NOMO-1 (cell line): Measurements from ENCODE around the gene DNAJC24.

ENCODE experiments used
- DNase-seq, 2 experiments: peaks; one replicate each; lab custom pipeline; 2025; ENCODE audit not compliant: unreplicated experiment in 2 of 2; lab: John Stamatoyannopoulos, UW

Gene DNAJC24

GRCh38 chr11:31480930-31481329, 111.3 kb downstream of the DNAJC24 start:
- no peak for DNase-seq
